ENCODE results near the gene AMZ1. TPM values are rescaled to one million over a fixed set of nuclear protein-coding genes. Genes with fewer than 3 reads are reported as not detected.
"Not testable (repeated sequence)": the region's sequence is repeated elsewhere in the genome, so short reads cannot be mapped to it uniquely, and the experiment has no call there.

The AMZ1 gene
- total and polyA plus RNA-seq, 2 donors (not counting 1 experiment from before 2014, with no cell fraction given): 0.26 to 0.33 TPM

GRCh38 chr7:2670720-2671391 is 17.1 kb upstream of the AMZ1 start:
- Histone ChIP-seq H3K4me2 (ENCODE audit: extremely low read depth, insufficient read depth, low read length) (no peak overlapping the region), H2AFZ (ENCODE audit: low read length) (no peak overlapping the region), H3K4me1 (ENCODE audit: control insufficient read depth, extremely low read depth, insufficient read depth, low read length) (no peaks in the 10 kb centered on the region), H3K27ac (ENCODE audit: insufficient read depth, low read length) (no peak overlapping the region), H3K36me3 (ENCODE audit: control insufficient read depth, insufficient read depth, low read length) (no peaks in the 10 kb centered on the region), H3K4me3 (replicated peaks in 1 of 4; ENCODE audit: control extremely low read depth in 1 of 4, insufficient read depth in 1 of 4, low read depth in 3 of 4, low read length in 4 of 4) (no peak overlapping the region), H3K9ac (ENCODE audit: insufficient read depth, low read length) (no peak overlapping the region), H3K79me2 (ENCODE audit: control insufficient read depth, insufficient read depth, low read length) (no peaks in the 10 kb centered on the region), H4K20me1 (ENCODE audit: control insufficient read depth, extremely low read depth, insufficient read depth, low read length) (no peaks in the 10 kb centered on the region), H3K27me3 (ENCODE audit: control insufficient read depth, insufficient read depth, low read length) (peaks cover 5% of the 10 kb centered on the region), H3K9me3 (ENCODE audit: control insufficient read depth, insufficient read depth, low read depth, low read length) (no peaks in the 10 kb centered on the region)
- DNase-seq (ENCODE audit: low read depth in 2 of 2): peak; percentile 35 to 53
- TF ChIP-seq EZH2 (IDR thresholded peaks at IDR 0.05; ENCODE audit: low read length, missing control alignments) (no peak), CTCF (conservative IDR thresholded peaks at IDR 0.05 in 1 of 2, IDR thresholded peaks at IDR 0.05 in 1 of 2; ENCODE audit: low read depth in 1 of 2, low read length in 2 of 2) (peak; percentile 80 to 85)

- H2AFZ ChIP-seq (ENCODE audit: low read length); H3K9me3 ChIP-seq (ENCODE audit: control insufficient read depth, insufficient read depth, low read depth, low read length); H3K4me3 ChIP-seq (replicated peaks in 1 of 4; ENCODE audit: control extremely low read depth in 1 of 4, insufficient read depth in 1 of 4, low read depth in 3 of 4, low read length in 4 of 4); H3K79me2 ChIP-seq (ENCODE audit: control insufficient read depth, insufficient read depth, low read length); H3K9ac ChIP-seq (ENCODE audit: insufficient read depth, low read length); H3K4me1 ChIP-seq (ENCODE audit: control insufficient read depth, extremely low read depth, insufficient read depth, low read length); H3K36me3 ChIP-seq (ENCODE audit: control insufficient read depth, insufficient read depth, low read length); H3K27me3 ChIP-seq (ENCODE audit: control insufficient read depth, insufficient read depth, low read length); H3K27ac ChIP-seq (ENCODE audit: insufficient read depth, low read length); DNase-seq (ENCODE audit: low read depth in 2 of 2); H3K4me2 ChIP-seq (ENCODE audit: extremely low read depth, insufficient read depth, low read length); H4K20me1 ChIP-seq (ENCODE audit: control insufficient read depth, extremely low read depth, insufficient read depth, low read length): not testable (repeated sequence)
Measured at GRCh38 chr7:2673214-2673613, 14.8 kb upstream of the AMZ1 start.

GRCh38 chr7:2673934-2674333 is 14.1 kb upstream of the AMZ1 start:
- no peak for DNase-seq (ENCODE audit: low read depth in 2 of 2)
- Histone ChIP-seq H3K4me2 (ENCODE audit: extremely low read depth, insufficient read depth, low read length) (no peak overlapping the region), H3K27me3 (ENCODE audit: control insufficient read depth, insufficient read depth, low read length) (no peaks in the 10 kb centered on the region), H3K36me3 (ENCODE audit: control insufficient read depth, insufficient read depth, low read length) (no peaks in the 10 kb centered on the region), H2AFZ (ENCODE audit: low read length) (no peak overlapping the region), H3K9me3 (ENCODE audit: control insufficient read depth, insufficient read depth, low read depth, low read length) (no peaks in the 10 kb centered on the region), H3K9ac (ENCODE audit: insufficient read depth, low read length) (no peak overlapping the region), H3K4me3 (replicated peaks in 1 of 4; ENCODE audit: control extremely low read depth in 1 of 4, insufficient read depth in 1 of 4, low read depth in 3 of 4, low read length in 4 of 4) (no peak overlapping the region), H3K4me1 (ENCODE audit: control insufficient read depth, extremely low read depth, insufficient read depth, low read length) (no peaks in the 10 kb centered on the region), H4K20me1 (ENCODE audit: control insufficient read depth, extremely low read depth, insufficient read depth, low read length) (no peaks in the 10 kb centered on the region), H3K79me2 (ENCODE audit: control insufficient read depth, insufficient read depth, low read length) (no peaks in the 10 kb centered on the region), H3K27ac (ENCODE audit: insufficient read depth, low read length) (no peak overlapping the region)
- no peak for TF ChIP-seq EZH2 (IDR thresholded peaks at IDR 0.05; ENCODE audit: low read length, missing control alignments)
- no peak for TF ChIP-seq CTCF (conservative IDR thresholded peaks at IDR 0.05 in 1 of 2, IDR thresholded peaks at IDR 0.05 in 1 of 2; ENCODE audit: low read depth in 1 of 2, low read length in 2 of 2)
